ENCODE results near the gene SEBOX.

SEBOX gene

GRCh38 chr17:28364665-28365363, at the start of gene SEBOX:
Gene SEBOX (minus strand): TSS chr17:28365199. CDS start chr17:28365151, 48 bp downstream.
- DNase-seq: no peak

GRCh38 chr17:28413804-28414203, 48.8 kb upstream of the SEBOX start:
- no peak for DNase-seq

- no peak for DNase-seq
Observed at GRCh38 chr17:28412099-28412498, 47.1 kb upstream of the SEBOX start.

- no peak for DNase-seq
Observed at GRCh38 chr17:28407974-28408306, 42.9 kb upstream of the SEBOX start.

- DNase-seq: no peak
Observed at GRCh38 chr17:28407130-28407973, 42.4 kb upstream of the SEBOX start.

- no peak for DNase-seq
Observed at GRCh38 chr17:28406473-28406814, 41.4 kb upstream of the SEBOX start.

- DNase-seq: peak; percentile 32 to 40
Observed at GRCh38 chr17:28405632-28406472, 40.9 kb upstream of the SEBOX start, which contains the start of gene SLC46A1. Gene SLC46A1 (minus strand): TSS chr17:28406212. CDS start chr17:28406114, 98 bp downstream.

GRCh38 chr17:28404812-28405570, 40.0 kb upstream of the SEBOX start:
- DNase-seq: no peak

- no peak for DNase-seq
Observed at GRCh38 chr17:28404461-28404811, 39.4 kb upstream of the SEBOX start.

- no peak for DNase-seq
Observed at GRCh38 chr17:28404007-28404406, 39.0 kb upstream of the SEBOX start.

GRCh38 chr17:28402844-28403243, 37.8 kb upstream of the SEBOX start:
- DNase-seq: no peak

- no peak for DNase-seq
Observed at GRCh38 chr17:28402224-28402630, 37.2 kb upstream of the SEBOX start.

- DNase-seq: no peak
Observed at GRCh38 chr17:28399808-28400207, 34.8 kb upstream of the SEBOX start.

GRCh38 chr17:28398280-28398981, 33.4 kb upstream of the SEBOX start:
- DNase-seq: no peak

GRCh38 chr17:28397687-28398279, 32.8 kb upstream of the SEBOX start:
- no peak for DNase-seq

GRCh38 chr17:28397275-28397674, 32.3 kb upstream of the SEBOX start:
- no peak for DNase-seq

- DNase-seq: no peak
Observed at GRCh38 chr17:28396635-28397239, 31.7 kb upstream of the SEBOX start.

- no peak for DNase-seq
Observed at GRCh38 chr17:28395968-28396367, 31.0 kb upstream of the SEBOX start.

- DNase-seq: no peak
Observed at GRCh38 chr17:28395426-28395825, 30.4 kb upstream of the SEBOX start.

- DNase-seq: no peak
Observed at GRCh38 chr17:28394337-28395116, 29.5 kb upstream of the SEBOX start.
